ENCODE data around the gene ABCB1. TPM values are rescaled to one million over a fixed set of nuclear protein-coding genes. Genes with fewer than 3 reads are reported as not detected.

Gene ABCB1
- total and polyA plus RNA-seq, 10 of the 15 experiments (the other 5 are each of a cell fraction or from before 2014, with no cell fraction given): 0.40 to 13.9 (median 1.9) TPM

GRCh38 chr7:87561102-87561501, 39.6 kb downstream of the ABCB1 start:
- no peak overlapping the region for H2AFZ ChIP-seq (ENCODE audit: control insufficient read depth, low read depth, low read length)
- intact Hi-C loops (cut with micrococcal nuclease; ENCODE audit: unreplicated experiment) (no loop called here), in situ Hi-C loops (cut with MboI) (no loop called here)
- no peak overlapping the region for H3K4me3 ChIP-seq
- ChIA-PET SMC1A (ENCODE audit: uncharacterized antibody, unreplicated experiment) (interaction anchor here (0.8 to 1.4 kb wide), 3 partner anchors 27 to 68 kb away, joined by 3 read pairs; partner anchors contain the start of gene ABCB1), RAD21 (ENCODE audit: unreplicated experiment) (interaction anchor here (1.9 kb wide), 1 partner anchor 39 kb away, joined by 4 read pairs; the partner anchor contains the start of gene ABCB1), CTCF (interaction anchor here (0.7 to 5.7 kb wide), 4 partner anchors 14 to 54 kb away, joined by 3 to 39 read pairs (median 4); no protein-coding TSS in a partner anchor), POLR2A (no interaction called here)
- FAIRE-seq: no peak
- H3K36me3 ChIP-seq (ENCODE audit: control insufficient read depth in 2 of 2, insufficient read depth in 2 of 2, low read length in 1 of 2): no peaks in the 10 kb centered on the region
- no peak overlapping the region for H3K4me2 ChIP-seq (ENCODE audit: control insufficient read depth, insufficient read depth)
- TF ChIP-seq, protein P1, sequence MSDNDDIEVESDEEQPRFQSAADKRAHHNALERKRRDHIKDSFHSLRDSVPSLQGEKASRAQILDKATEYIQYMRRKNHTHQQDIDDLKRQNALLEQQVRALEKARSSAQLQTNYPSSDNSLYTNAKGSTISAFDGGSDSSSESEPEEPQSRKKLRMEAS (IDR thresholded peaks at IDR 0.05; ENCODE audit: low read depth, low read length): no peak
- TF ChIP-seq BCL11A (IDR thresholded peaks at IDR 0.05; ENCODE audit: low read depth, low read length) (no peak), CEBPB (IDR thresholded peaks at IDR 0.05; ENCODE audit: borderline replicate concordance in 1 of 2, low read depth in 2 of 2, low read length in 2 of 2) (no peak), BRCA1 (IDR thresholded peaks at IDR 0.05; ENCODE audit: low read depth, low read length) (no peak), TCF7 (IDR thresholded peaks at IDR 0.05; ENCODE audit: borderline replicate concordance) (no peak), ZNF274 (IDR thresholded peaks at IDR 0.05; ENCODE audit: insufficient read depth, insufficient read length) (no peak), HDGF (IDR thresholded peaks at IDR 0.05) (no peak), RELA (IDR thresholded peaks at IDR 0.05; ENCODE audit: borderline replicate concordance, partially characterized antibody) (no peak), GATAD2B (conservative IDR thresholded peaks at IDR 0.05; ENCODE audit: low read depth) (no peak), SMAD5 (IDR thresholded peaks at IDR 0.05; ENCODE audit: low read depth) (no peak), RB1 (IDR thresholded peaks at IDR 0.05; ENCODE audit: borderline replicate concordance) (no peak), NFYA (IDR thresholded peaks at IDR 0.05; ENCODE audit: borderline replicate concordance, low read depth, low read length) (no peak), NBN (IDR thresholded peaks at IDR 0.05) (no peak), KDM1A (IDR thresholded peaks at IDR 0.05; ENCODE audit: borderline replicate concordance) (no peak), PBX3 (IDR thresholded peaks at IDR 0.05; ENCODE audit: insufficient replicate concordance, low read depth, low read length) (no peak), NKRF (conservative IDR thresholded peaks at IDR 0.05) (no peak), NR2C2 (IDR thresholded peaks at IDR 0.05; ENCODE audit: borderline replicate concordance, control insufficient read depth, insufficient read length, low read depth) (no peak)
- WGBS (ENCODE audit: insufficient coverage, insufficient replicate concordance, low lambda C conversion rate, missing lambda C conversion rate): 46% methylated on average over 2 of the region's 2 CpGs
- no TSS peak for BruUV-seq (replicated peaks)
- H3K79me2 ChIP-seq (ENCODE audit: control insufficient read depth, insufficient read depth, low read length): no peaks in the 10 kb centered on the region
- no peak for ATAC-seq
- no peak overlapping the region for H3K9ac ChIP-seq (ENCODE audit: control insufficient read depth, insufficient read depth, low read length)
- no peaks in the 10 kb centered on the region for H3K27me3 ChIP-seq (replicated peaks in 1 of 2; ENCODE audit: control insufficient read depth in 2 of 2, insufficient read depth in 2 of 2, low read length in 1 of 2)
- DNase-seq (ENCODE audit: low read depth, low spot score): no peak
- H3K4me1 ChIP-seq (ENCODE audit: control insufficient read depth, insufficient read depth, low read length): no peaks in the 10 kb centered on the region
- no peaks in the 10 kb centered on the region for H3K9me3 ChIP-seq (replicated peaks; ENCODE audit: control insufficient read depth, insufficient read depth, low read length)
- no peaks in the 10 kb centered on the region for H4K20me1 ChIP-seq (ENCODE audit: control insufficient read depth, insufficient read depth)
- H3K27ac ChIP-seq (ENCODE audit: control insufficient read depth, insufficient read depth): no peak overlapping the region

Data from GM12878 (cell line).